Activated CD8-positive, alpha-beta memory T cell treated with anti-CD3 and anti-CD28 coated beads, Interleukin-2, amount 10 ng/mL, durations not matched to agents 7 days and 5 days (primary cell): ENCODE measurements around the gene CUL7. TPM values are rescaled to one million over a fixed set of nuclear protein-coding genes. Genes with fewer than 3 reads are reported as not detected.

Experiments
- ATAC-seq: fragments of 150-1000 bp; cut with Tn5 transposase; one replicate; pipeline ENCODE4 v1.10.0; 2021; ENCODE audit warnings: moderate library complexity
- CTCF ChIA-PET: fragments of 350-600 bp; sonication (Branson Sonifier 250); formaldehyde crosslinking; loops from one replicate; lab custom pipeline; 2021; ENCODE audit warnings: antibody characterized with exemption; lab: Charles Lee
- DNase-seq: peaks from one replicate; pipeline ENCODE4 v3.0.0-alpha.2; 2020
- H3K27ac Mint-ChIP-seq: one replicate; pipeline ENCODE4 v1.8.0; 2021; ENCODE audit warnings: mild to moderate bottlenecking, mixed read lengths
- H3K27me3 Mint-ChIP-seq: one replicate; pipeline ENCODE4 v1.8.0; 2021; ENCODE audit warnings: mixed read lengths
- H3K36me3 Mint-ChIP-seq: one replicate; pipeline ENCODE4 v1.8.0; 2021; ENCODE audit warnings: mild to moderate bottlenecking, mixed read lengths
- H3K4me1 Mint-ChIP-seq: one replicate; pipeline ENCODE4 v1.8.0; 2021; ENCODE audit warnings: mixed read lengths
- H3K4me3 Mint-ChIP-seq: one replicate; pipeline ENCODE4 v1.8.0; 2021; ENCODE audit warnings: mild to moderate bottlenecking, moderate library complexity, mixed read lengths
- H3K9me3 Mint-ChIP-seq: one replicate; pipeline ENCODE4 v1.8.0; 2022; ENCODE audit warnings: low read depth, mixed read lengths
- total RNA-seq, 2 experiments: library from RNA; stranded (reverse); gene quantifications; one replicate each; pipeline ENCODE4 v1.2.3, GENCODE V29; 2021

The CUL7 gene
- total RNA-seq, 2 experiments from 2014 or later: 10.4 to 12.0 TPM

GRCh38 chr6:43074847-43075669, 21.4 kb upstream of the CUL7 start:
- CTCF ChIA-PET: interaction anchor here (1.5 kb wide), 1 partner anchor 69 kb away, joined by 4 read pairs; no protein-coding TSS in a partner anchor
- Mint-ChIP-seq H3K4me3 (no peak overlapping the region), H3K36me3 (no peaks in the 10 kb centered on the region), H3K27me3 (peaks cover 32% of the 10 kb centered on the region), H3K9me3 (no peaks in the 10 kb centered on the region), H3K27ac (no peak overlapping the region), H3K4me1 (peaks cover 2% of the 10 kb centered on the region)
- ATAC-seq (no peak), DNase-seq (no peak)

- DNase-seq (peak; percentile 50), ATAC-seq (peak; percentile 81)
- Mint-ChIP-seq H3K9me3 (no peaks in the 10 kb centered on the region), H3K36me3 (no peaks in the 10 kb centered on the region), H3K27me3 (no peaks in the 10 kb centered on the region), H3K27ac (no peak overlapping the region), H3K4me1 (no peaks in the 10 kb centered on the region), H3K4me3 (no peak overlapping the region)
- CTCF ChIA-PET: interaction anchor here (0.7 to 2.0 kb wide), 8 partner anchors 9 to 308 kb away, joined by 3 to 5 read pairs (median 3); partner anchors contain the start of gene GNMT
Observed at GRCh38 chr6:43070028-43070632, 16.5 kb upstream of the CUL7 start.

GRCh38 chr6:43062818-43063217, 9.2 kb upstream of the CUL7 start:
- CTCF ChIA-PET: interaction anchor here (0.6 to 1.2 kb wide), 2 partner anchors 9 to 81 kb away, joined by 3 read pairs; partner anchors contain the start of gene CUL7

GRCh38 chr6:43061861-43062260, 8.2 kb upstream of the CUL7 start:
- Mint-ChIP-seq H3K27me3 (no peaks in the 10 kb centered on the region), H3K27ac (no peak overlapping the region), H3K9me3 (no peaks in the 10 kb centered on the region), H3K36me3 (no peaks in the 10 kb centered on the region), H3K4me1 (peaks cover 27% of the 10 kb centered on the region), H3K4me3 (no peak overlapping the region)
- DNase-seq (no peak), ATAC-seq (no peak)
- CTCF ChIA-PET: no interaction called here

More at GRCh38 chr6:43062818-43063217, 9.2 kb upstream of the CUL7 start:
- Mint-ChIP-seq H3K9me3 (no peaks in the 10 kb centered on the region), H3K27ac (no peak overlapping the region), H3K27me3 (no peaks in the 10 kb centered on the region), H3K36me3 (no peaks in the 10 kb centered on the region), H3K4me3 (no peak overlapping the region), H3K4me1 (peaks cover 23% of the 10 kb centered on the region)
- no peak for DNase-seq
- ATAC-seq: no peak

- CTCF ChIA-PET: no interaction called here
Observed at GRCh38 chr6:43060755-43061633, 7.3 kb upstream of the CUL7 start.

GRCh38 chr6:43060034-43060754, 6.5 kb upstream of the CUL7 start:
- Mint-ChIP-seq H3K27ac (peak overlapping the region; percentile 99), H3K9me3 (no peaks in the 10 kb centered on the region), H3K36me3 (peaks cover 11% of the 10 kb centered on the region), H3K4me1 (peaks cover 27% of the 10 kb centered on the region), H3K27me3 (no peaks in the 10 kb centered on the region), H3K4me3 (peak overlapping the region; percentile 92)
- ATAC-seq: no peak
- CTCF ChIA-PET: interaction anchor here (1.2 to 1.6 kb wide), 3 partner anchors 36 to 159 kb away, joined by 4 to 11 read pairs (median 5); no protein-coding TSS in a partner anchor
- DNase-seq: no peak

More at GRCh38 chr6:43060755-43061633, 7.3 kb upstream of the CUL7 start:
- DNase-seq (no peak), ATAC-seq (no peak)
- Mint-ChIP-seq H3K4me1 (peaks cover 27% of the 10 kb centered on the region), H3K27ac (peak overlapping the region; percentile 13), H3K9me3 (no peaks in the 10 kb centered on the region), H3K4me3 (peak overlapping the region; percentile 92), H3K27me3 (no peaks in the 10 kb centered on the region), H3K36me3 (peaks cover 4% of the 10 kb centered on the region)

- no peaks in the 10 kb centered on the region for H3K27me3 Mint-ChIP-seq
- H3K27ac Mint-ChIP-seq: peak within 1 kb of the TSS; percentile 99
- H3K36me3 Mint-ChIP-seq: peaks cover 11% of the 10 kb centered on the region
- peak; percentile 95 for ATAC-seq
- no peaks in the 10 kb centered on the region for H3K9me3 Mint-ChIP-seq
- peak; percentile 99 for DNase-seq
- peak within 1 kb of the TSS; percentile 92 for H3K4me3 Mint-ChIP-seq
- CTCF ChIA-PET: interaction anchor here (0.7 to 1.6 kb wide), 11 partner anchors 10 to 333 kb away, joined by 3 to 11 read pairs (median 3); partner anchors contain the start of genes DNPH1 and PPP2R5D
- peaks cover 27% of the 10 kb centered on the region for H3K4me1 Mint-ChIP-seq
Observed at GRCh38 chr6:43059168-43060033, 5.8 kb upstream of the CUL7 start, which contains the start of the genes KLC4 and MRPL2. KLC4 (plus strand) TSS chr6:43059631; CDS start chr6:43061336, 1,705 bp downstream. MRPL2 (minus strand) TSS chr6:43059434; CDS start chr6:43059381, 53 bp downstream.

- ATAC-seq (no peak), DNase-seq (no peak)
- no peaks in the 10 kb centered on the region for H3K27me3 Mint-ChIP-seq
- peak overlapping the region; percentile 92 for H3K4me3 Mint-ChIP-seq
- peak overlapping the region; percentile 99 for H3K27ac Mint-ChIP-seq
- CTCF ChIA-PET: interaction anchor here (0.7 to 1.6 kb wide), 8 partner anchors 18 to 332 kb away, joined by 3 to 5 read pairs (median 3); partner anchors contain the start of gene DNPH1
- H3K36me3 Mint-ChIP-seq: peaks cover 13% of the 10 kb centered on the region
- no peaks in the 10 kb centered on the region for H3K9me3 Mint-ChIP-seq
- H3K4me1 Mint-ChIP-seq: peaks cover 34% of the 10 kb centered on the region
Observed at GRCh38 chr6:43058531-43058930, 4.9 kb upstream of the CUL7 start.

GRCh38 chr6:43055966-43056365, 2.3 kb upstream of the CUL7 start:
- no peak overlapping the region for H3K4me3 Mint-ChIP-seq
- no peaks in the 10 kb centered on the region for H3K9me3 Mint-ChIP-seq
- peaks cover 16% of the 10 kb centered on the region for H3K36me3 Mint-ChIP-seq
- ATAC-seq: no peak
- peak overlapping the region; percentile 14 for H3K27ac Mint-ChIP-seq
- CTCF ChIA-PET: no interaction called here
- no peak for DNase-seq
- H3K4me1 Mint-ChIP-seq: peaks cover 50% of the 10 kb centered on the region
- no peaks in the 10 kb centered on the region for H3K27me3 Mint-ChIP-seq

GRCh38 chr6:43054206-43054943, 724 bp upstream of the CUL7 start:
- H3K27me3 Mint-ChIP-seq: no peaks in the 10 kb centered on the region
- H3K27ac Mint-ChIP-seq: peak overlapping the region; percentile 98
- peaks cover 16% of the 10 kb centered on the region for H3K36me3 Mint-ChIP-seq
- H3K4me1 Mint-ChIP-seq: peaks cover 42% of the 10 kb centered on the region
- ATAC-seq (no peak), DNase-seq (no peak)
- CTCF ChIA-PET: interaction anchor here (0.9 to 2.0 kb wide), 10 partner anchors 8 to 167 kb away, joined by 3 to 11 read pairs (median 3); partner anchors contain the start of genes CNPY3, KLHDC3, PPP2R5D and RRP36
- no peaks in the 10 kb centered on the region for H3K9me3 Mint-ChIP-seq
- peak overlapping the region; percentile 92 for H3K4me3 Mint-ChIP-seq
